Measurements from ENCODE around the gene RPS15.

Gene RPS15

GRCh38 chr19:1438035-1438932, at the start of gene RPS15:
RPS15 (plus strand) TSS chr19:1438396; CDS start chr19:1438426, 30 bp downstream.
- peak; percentile 92 for DNase-seq

DNA sequence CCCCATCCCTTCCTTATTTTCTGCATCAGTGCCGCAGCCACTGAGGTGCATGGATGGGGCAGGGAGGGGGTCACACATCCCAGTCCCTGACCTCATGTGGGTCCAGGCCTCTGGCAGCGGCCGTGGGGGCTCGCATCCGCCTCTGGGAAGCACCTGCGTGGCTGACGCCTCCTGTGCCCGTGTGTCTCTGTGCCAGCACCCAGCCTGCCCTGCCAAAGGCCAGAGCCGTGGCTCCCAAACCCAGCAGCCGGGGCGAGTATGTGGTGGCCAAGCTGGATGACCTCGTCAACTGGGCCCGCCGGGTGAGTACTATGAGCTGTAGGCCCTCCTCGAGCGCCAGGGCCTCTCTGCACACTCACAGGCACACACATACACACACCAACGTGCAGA, 49.6 kb upstream of the RPS15 start:
- DNase-seq, result no peak

DNA sequence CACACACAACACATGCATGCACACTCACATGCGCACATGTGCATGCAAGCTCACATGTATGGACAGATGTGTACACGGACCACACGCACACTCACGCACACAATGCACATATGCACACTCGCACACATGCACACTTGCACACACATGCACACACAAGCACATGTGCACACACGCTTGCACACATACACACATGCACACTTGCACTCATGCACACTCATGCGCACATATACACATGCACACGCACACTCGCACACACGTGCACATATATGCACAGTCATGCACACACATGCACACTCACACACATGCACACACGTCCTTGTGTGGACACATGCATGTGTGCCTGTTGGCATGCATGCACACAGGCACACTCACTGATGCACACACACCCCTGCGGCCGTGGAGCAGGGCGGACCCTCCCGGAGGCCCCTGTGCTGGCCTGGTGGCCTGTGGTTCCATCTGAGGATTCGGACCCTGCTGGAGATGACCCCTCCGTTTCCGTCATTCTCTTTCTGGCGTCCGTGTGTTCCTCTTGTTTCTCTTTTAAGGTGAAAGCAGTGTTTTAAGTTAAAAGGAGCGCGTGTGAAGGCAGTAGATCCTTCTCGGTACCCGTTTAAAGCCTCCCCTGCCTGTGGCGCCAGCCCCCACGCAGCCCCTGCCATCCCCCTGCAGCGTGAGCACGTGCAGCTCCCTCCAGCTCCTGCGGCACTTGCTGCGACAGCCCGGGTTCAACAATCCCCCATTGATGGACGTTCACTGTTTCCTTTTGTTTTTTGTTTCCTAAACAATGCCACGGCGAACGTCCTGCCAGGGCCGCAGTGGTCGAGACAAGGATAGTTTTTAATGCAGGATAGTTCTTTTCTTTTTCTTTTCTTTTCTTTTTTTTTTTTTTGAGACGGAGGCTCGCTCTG, 48.9 kb upstream of the RPS15 start:
- DNase-seq, result no peak

- no peak for DNase-seq
Observed at GRCh38 chr19:1390890-1391423, 47.2 kb upstream of the RPS15 start.

GRCh38 chr19:1392407-1392806, 45.8 kb upstream of the RPS15 start:
- DNase-seq, result no peak

DNA sequence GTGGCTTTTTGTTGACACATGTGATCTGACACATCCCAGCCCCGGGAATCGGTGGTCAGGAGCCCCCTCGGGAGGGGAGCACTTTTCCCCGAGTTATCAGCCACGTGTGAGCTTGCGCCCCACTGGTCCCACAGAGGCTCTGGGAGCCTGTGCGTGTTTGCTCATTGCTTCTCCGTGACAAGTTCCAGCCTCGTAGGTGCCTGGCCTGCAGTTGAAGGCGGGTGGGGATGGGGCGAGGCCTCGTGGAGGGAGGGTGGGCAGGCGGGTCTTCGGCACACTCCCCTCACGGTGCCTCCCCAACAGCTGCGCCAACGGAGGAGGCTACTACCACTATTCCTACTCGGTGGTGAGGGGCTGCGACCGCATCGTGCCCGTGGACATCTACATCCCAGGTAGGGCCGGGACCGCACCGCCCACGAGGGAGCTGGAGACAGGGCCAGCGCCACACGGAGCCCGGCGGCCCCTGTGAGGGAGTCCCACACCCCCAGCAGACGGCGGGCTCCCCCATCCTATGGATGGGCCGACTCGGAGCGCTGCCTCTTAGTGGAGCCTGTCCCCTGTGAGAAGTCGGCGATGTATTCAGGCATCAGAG, 45.2 kb upstream of the RPS15 start:
- no peak for DNase-seq

- DNase-seq, result no peak
Observed at GRCh38 chr19:1393841-1394240, 44.4 kb upstream of the RPS15 start.

GRCh38 chr19:1394252-1395193, 43.7 kb upstream of the RPS15 start:
- DNase-seq, result no peak

DNA sequence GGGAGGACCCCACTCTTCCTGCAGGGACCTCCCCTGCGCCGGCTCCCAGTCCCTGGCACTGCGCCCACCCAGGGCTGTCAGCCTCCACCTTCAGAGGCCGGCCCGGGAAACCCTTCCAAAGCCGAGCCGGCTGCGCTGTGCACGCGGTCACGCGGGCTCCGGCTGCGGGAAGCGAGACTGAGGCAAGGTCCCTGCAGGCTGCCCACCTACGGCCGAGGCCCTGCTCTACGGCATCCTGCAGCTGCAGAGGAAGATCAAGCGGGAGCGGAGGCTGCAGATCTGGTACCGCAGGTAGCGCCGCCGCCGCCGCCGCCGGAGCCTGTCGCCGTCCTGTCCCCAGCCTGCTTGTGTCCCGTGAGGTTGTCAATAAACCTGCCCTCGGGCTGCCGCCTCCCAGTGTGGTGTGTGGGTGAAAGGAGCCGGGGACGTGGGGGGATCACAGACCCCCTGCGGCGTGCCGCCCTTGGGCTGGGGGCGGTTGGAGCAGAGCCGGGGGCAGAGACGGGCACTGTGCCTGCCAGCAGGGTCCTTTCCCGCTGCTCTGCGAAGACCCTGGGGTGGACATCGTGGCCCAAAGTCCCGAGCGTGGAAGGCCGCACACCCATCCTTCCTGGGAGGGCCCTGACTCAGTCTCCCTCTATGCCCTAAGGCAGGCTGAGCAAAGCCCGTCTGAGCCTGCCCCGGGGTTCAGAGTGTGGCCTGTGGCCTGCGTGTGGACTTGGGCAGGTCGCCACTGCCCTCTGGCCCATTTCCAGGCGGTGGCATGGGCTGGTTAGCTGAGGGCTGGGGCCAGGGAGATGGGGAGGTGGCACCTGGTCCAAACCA, 42.8 kb upstream of the RPS15 start:
- no peak for DNase-seq

DNA sequence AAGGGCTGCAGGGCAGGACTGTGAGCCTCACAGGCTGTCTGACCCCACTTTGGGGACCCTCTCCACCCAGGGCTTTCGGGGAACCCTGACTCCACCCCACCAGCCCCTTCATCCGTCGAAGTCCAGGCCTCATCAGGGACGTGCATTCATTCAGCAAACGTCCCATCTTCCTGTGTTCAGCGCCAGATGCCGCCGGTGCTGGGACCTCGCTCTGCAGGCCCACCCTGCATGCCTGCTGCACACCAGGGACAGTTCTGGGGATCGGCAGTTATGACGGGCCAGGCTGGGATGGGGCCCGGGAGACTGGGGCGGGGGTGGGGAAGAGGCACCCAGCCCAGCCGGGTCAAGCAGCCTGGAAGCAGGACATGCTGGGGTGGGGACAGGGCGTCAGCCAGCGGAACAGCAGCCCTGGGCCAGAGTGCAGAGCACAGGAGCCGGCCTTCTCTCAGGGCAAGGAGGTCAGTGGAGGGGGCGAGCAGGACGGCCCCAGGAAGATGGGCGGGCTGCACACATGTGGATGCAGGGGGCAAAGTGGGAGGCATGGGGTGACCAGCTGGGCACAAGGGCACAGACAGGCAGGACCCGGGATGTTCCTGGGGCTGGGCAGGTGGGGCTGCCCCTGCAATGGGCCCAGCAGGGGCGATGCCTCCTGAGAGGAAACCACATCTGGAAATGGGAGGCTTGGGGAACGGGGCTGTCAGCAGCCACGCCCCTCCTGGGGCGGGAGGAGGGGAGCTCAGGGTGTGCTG, 42.0 kb upstream of the RPS15 start:
- no peak for DNase-seq

- DNase-seq, result no peak
Observed at GRCh38 chr19:1396768-1397679, 41.2 kb upstream of the RPS15 start.

- no peak for DNase-seq
Observed at GRCh38 chr19:1397838-1398237, 40.4 kb upstream of the RPS15 start.

- no peak for DNase-seq
Observed at GRCh38 chr19:1399079-1399478, 39.1 kb upstream of the RPS15 start.

DNA sequence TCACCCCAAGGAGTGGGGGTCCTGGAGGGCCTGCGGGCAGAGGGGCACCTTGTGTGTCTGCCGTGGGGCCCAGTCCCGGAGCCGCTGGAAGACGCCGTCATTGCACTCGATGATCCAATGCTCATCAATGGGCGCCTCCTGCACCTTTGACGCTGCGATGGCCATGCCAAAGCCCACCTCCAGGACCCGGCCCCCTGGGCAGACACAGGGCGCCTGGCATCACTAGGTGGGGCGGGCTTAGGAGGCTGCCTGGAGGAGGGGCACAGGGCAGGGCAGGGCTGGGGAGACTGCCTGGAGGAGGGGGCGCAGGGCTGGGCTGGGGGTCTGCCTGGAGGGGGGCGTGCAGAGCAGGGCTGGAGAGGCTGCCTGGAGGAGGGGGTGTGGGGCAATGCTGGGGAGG, 38.5 kb upstream of the RPS15 start:
- no peak for DNase-seq

DNA sequence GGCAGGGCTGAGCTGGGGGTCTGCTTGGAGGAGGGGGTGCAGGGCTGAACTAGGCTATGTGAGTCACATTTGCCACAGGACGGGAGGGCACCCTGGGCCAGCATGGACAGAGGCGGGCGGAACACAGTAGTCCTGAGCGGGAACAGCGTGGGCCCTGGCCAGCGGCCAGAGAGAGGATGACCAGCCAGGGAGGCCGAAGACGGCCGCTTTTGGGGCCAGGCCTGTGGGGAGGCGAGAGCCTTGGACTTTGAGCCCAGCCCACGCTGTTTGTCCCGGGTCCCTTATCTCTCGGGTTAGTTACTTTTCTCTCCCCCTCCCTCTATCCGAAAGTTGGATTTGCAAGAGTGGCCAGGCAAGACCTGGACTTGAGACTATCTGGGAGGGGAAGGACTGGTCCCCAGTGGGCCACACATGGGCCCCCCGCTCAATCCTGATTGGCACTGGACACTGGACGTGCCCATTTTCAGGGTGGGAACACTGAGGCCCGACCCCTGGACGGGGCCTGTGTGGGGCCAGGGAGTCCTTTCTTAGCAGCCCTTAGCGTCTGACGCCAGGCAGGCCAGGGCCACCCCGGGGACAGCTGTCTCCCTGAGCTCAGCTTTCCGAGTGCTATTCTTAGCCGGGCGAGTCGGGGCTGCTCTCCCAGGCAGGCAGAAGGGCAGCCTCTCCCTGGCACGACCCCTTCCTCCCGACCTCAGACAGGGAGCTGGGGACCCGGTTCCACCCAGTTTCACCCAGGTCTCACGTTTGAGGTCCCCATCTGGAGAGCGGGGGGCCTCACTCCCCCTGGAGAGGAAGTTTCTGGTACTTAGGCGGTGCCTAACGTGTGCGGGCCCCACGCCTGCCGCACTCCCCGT, 37.7 kb upstream of the RPS15 start:
- no peak for DNase-seq

GRCh38 chr19:1401138-1401888, 36.9 kb upstream of the RPS15 start, which contains the start of gene GAMT:
GAMT (minus strand) TSS chr19:1401542; CDS start chr19:1401476, 66 bp downstream.
- DNase-seq, result peak; percentile 31

DNA sequence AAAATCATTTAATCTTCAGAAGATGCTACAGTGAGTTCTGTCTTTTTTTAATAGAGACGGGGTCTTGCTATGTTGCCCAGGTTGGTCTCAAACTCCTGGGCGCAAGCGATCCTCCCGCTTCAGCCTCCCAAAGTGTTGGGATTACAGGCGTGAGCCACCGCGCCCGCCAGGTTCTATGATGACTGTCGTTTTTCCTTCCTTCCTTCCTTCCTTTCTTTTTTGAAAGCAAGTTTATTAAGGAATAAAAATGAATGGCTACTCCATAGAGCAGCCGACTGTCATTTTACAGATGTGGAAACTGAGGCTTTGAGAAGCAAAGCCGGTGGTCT, 36.3 kb upstream of the RPS15 start:
- no peak for DNase-seq

Measured in fibroblast of upper back skin (primary cell).